ENCODE data around the gene EPHX1.

Gene EPHX1

DNA sequence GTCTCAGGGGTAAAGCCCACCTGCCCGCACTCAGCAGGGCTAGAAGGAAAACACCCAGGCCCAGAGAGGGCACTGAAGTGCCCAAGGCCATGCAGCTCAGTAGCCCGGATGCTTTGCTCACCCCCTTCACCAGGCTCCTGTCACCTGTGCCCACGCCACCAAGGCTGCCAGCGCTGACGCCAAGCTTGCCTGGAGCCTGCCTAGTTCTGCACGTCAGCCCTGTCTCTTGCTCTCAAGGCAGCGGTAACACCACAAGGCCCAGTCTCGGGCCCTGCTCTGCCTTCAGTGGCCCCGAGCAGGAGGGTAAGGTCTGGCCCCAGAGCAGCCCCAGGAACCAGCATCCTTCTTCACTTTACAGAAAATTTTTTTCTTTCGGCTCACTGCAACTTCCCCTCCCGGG, 64.5 kb downstream of the EPHX1 start:
- no peaks in the 10 kb centered on the region for H3K9me3 ChIP-seq (ENCODE audit: control insufficient read depth, low read depth, low read length)
- no peak overlapping the region for H3K9ac ChIP-seq (ENCODE audit: low read length)
- no peaks in the 10 kb centered on the region for H3K27me3 ChIP-seq (ENCODE audit: control insufficient read depth, insufficient read depth, low read length)
- peaks cover 15% of the 10 kb centered on the region for H3K36me3 ChIP-seq (ENCODE audit: control insufficient read depth, low read depth, low read length)
- H3K4me1 ChIP-seq (ENCODE audit: control insufficient read depth, low read depth, low read length): peaks cover 5% of the 10 kb centered on the region
- H3K4me3 ChIP-seq (ENCODE audit: low read length): no peak overlapping the region
- H3K27ac ChIP-seq (ENCODE audit: low read length): no peak overlapping the region

DNA sequence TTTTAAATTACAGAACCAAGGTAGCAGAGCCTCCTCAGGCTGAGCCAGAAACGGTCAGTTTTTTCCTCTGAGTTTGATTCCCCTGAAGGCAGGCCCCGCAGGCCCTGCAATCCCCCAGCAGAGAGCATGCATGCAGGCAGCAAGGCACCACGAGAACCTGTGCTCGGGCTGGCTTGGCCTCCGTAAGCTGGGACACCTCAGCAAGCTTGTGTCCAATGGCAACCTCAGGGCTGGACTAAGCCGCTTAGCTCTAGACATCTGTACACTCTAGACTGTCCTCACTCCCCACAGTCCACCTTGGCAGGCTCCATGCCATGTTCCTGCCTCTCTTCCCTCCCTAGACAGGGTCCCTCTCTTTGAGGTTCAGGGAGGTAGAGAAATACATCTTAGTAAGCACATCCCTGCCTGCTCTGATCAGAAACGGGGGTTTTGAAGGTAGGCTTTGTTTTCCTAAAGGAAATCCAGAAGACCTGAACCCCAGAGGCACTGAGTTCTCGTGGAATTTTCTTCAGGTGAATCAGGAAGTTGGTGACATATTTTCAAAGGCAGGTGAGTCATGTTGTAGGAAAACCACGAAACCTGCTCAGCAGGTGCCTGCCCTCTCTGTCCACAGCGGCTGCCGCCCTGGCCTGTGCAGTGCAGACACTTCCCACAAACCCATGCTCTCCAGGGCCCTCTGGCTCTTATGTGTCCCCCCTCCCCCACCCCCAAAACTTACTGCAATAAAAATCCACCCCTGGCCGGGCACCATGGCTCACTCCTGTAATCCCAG, 65.3 kb downstream of the EPHX1 start:
- Histone ChIP-seq H3K4me3 (ENCODE audit: low read length) (no peak overlapping the region), H3K27me3 (ENCODE audit: control insufficient read depth, insufficient read depth, low read length) (no peaks in the 10 kb centered on the region), H3K9me3 (ENCODE audit: control insufficient read depth, low read depth, low read length) (no peaks in the 10 kb centered on the region), H3K27ac (ENCODE audit: low read length) (no peak overlapping the region), H3K9ac (ENCODE audit: low read length) (no peak overlapping the region), H3K36me3 (ENCODE audit: control insufficient read depth, low read depth, low read length) (peaks cover 15% of the 10 kb centered on the region), H3K4me1 (ENCODE audit: control insufficient read depth, low read depth, low read length) (peaks cover 6% of the 10 kb centered on the region)

GRCh38 chr1:225876900-225877510, 67.1 kb downstream of the EPHX1 start:
- H3K4me1 ChIP-seq (ENCODE audit: control insufficient read depth, low read depth, low read length): peaks cover 16% of the 10 kb centered on the region

GRCh38 chr1:225877580-225877979, 67.7 kb downstream of the EPHX1 start:
- Histone ChIP-seq H3K27me3 (ENCODE audit: control insufficient read depth, insufficient read depth, low read length) (peaks cover 11% of the 10 kb centered on the region), H3K4me3 (ENCODE audit: low read length) (no peak overlapping the region), H3K27ac (ENCODE audit: low read length) (no peak overlapping the region), H3K4me1 (ENCODE audit: control insufficient read depth, low read depth, low read length) (peaks cover 15% of the 10 kb centered on the region), H3K9me3 (ENCODE audit: control insufficient read depth, low read depth, low read length) (no peaks in the 10 kb centered on the region), H3K36me3 (ENCODE audit: control insufficient read depth, low read depth, low read length) (peaks cover 10% of the 10 kb centered on the region), H3K9ac (ENCODE audit: low read length) (no peak overlapping the region)

More at GRCh38 chr1:225876900-225877510, 67.1 kb downstream of the EPHX1 start:
- Histone ChIP-seq H3K9ac (ENCODE audit: low read length) (no peak overlapping the region), H3K4me3 (ENCODE audit: low read length) (no peak overlapping the region), H3K27me3 (ENCODE audit: control insufficient read depth, insufficient read depth, low read length) (peaks cover 10% of the 10 kb centered on the region), H3K27ac (ENCODE audit: low read length) (no peak overlapping the region), H3K9me3 (ENCODE audit: control insufficient read depth, low read depth, low read length) (no peaks in the 10 kb centered on the region), H3K36me3 (ENCODE audit: control insufficient read depth, low read depth, low read length) (peaks cover 10% of the 10 kb centered on the region)

DNA sequence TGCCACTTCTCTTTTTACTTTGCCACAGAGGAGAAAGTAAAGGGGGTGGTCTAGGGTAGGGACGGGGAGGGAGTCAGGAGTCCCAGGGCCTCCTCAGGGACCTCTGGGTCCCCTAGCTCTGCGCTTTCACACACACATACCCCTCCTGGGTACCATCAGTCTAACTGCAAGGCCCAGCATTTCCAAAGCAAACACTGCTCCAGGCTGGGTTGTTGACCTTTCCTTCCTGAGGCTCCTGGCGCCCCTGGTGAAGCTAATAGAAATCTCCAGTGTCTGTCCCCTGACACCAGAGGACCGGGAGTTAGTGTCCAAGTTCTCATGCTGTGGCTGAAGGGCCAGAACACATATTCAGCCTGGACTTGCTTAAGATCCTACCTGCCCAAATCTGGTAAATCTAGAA, 68.4 kb downstream of the EPHX1 start:
- Histone ChIP-seq H3K9me3 (ENCODE audit: control insufficient read depth, low read depth, low read length) (no peaks in the 10 kb centered on the region), H3K4me1 (ENCODE audit: control insufficient read depth, low read depth, low read length) (peaks cover 15% of the 10 kb centered on the region), H3K27me3 (ENCODE audit: control insufficient read depth, insufficient read depth, low read length) (peaks cover 18% of the 10 kb centered on the region), H3K27ac (ENCODE audit: low read length) (no peak overlapping the region), H3K9ac (ENCODE audit: low read length) (no peak overlapping the region), H3K36me3 (ENCODE audit: control insufficient read depth, low read depth, low read length) (peaks cover 6% of the 10 kb centered on the region), H3K4me3 (ENCODE audit: low read length) (no peak overlapping the region)

DNA sequence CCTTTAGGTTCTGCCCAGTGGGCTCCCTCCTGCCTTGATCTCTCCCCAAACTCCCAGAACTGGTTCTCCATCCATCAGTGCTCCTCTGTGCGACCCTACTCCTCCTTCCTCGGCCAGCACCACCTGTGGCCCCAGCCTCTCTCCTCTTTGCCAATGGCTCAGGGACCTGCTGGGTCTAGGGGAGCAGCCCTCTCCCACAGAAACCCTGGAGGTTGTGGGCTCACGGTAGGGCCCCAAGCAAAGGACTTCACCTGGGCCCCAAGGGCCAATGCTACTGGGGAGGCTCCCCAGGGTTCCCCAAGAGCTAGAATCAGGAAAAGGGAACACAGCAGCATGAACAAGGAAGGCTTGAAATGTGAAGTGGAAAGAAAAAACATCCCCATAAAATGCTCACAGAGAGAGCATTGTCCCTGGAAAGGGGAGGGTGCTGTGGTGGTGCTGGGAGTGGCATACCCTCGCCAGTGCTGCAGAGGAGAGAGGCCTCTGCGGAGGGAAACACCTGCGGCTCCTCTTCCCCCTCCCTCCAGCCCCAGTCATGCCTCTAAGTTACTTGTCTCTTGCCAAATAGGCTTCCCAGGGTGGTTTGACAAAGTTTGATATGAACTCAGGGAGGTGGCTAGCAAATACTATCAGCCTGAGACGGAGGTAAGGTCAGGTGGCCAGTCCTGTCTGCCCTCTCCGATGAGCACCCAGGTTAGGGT, 69.7 kb downstream of the EPHX1 start:
- no peak overlapping the region for H3K27ac ChIP-seq (ENCODE audit: low read length)
- no peak overlapping the region for H3K4me3 ChIP-seq (ENCODE audit: low read length)
- H3K36me3 ChIP-seq (ENCODE audit: control insufficient read depth, low read depth, low read length): no peaks in the 10 kb centered on the region
- peaks cover 15% of the 10 kb centered on the region for H3K4me1 ChIP-seq (ENCODE audit: control insufficient read depth, low read depth, low read length)
- H3K27me3 ChIP-seq (ENCODE audit: control insufficient read depth, insufficient read depth, low read length): peaks cover 26% of the 10 kb centered on the region
- no peaks in the 10 kb centered on the region for H3K9me3 ChIP-seq (ENCODE audit: control insufficient read depth, low read depth, low read length)
- H3K9ac ChIP-seq (ENCODE audit: low read length): no peak overlapping the region

GRCh38 chr1:225880222-225880588, 70.3 kb downstream of the EPHX1 start:
- Histone ChIP-seq H3K9ac (ENCODE audit: low read length) (no peak overlapping the region), H3K27ac (ENCODE audit: low read length) (no peak overlapping the region), H3K36me3 (ENCODE audit: control insufficient read depth, low read depth, low read length) (no peaks in the 10 kb centered on the region), H3K27me3 (ENCODE audit: control insufficient read depth, insufficient read depth, low read length) (peaks cover 26% of the 10 kb centered on the region), H3K4me1 (ENCODE audit: control insufficient read depth, low read depth, low read length) (peaks cover 15% of the 10 kb centered on the region), H3K4me3 (ENCODE audit: low read length) (no peak overlapping the region), H3K9me3 (ENCODE audit: control insufficient read depth, low read depth, low read length) (no peaks in the 10 kb centered on the region)

GRCh38 chr1:225880636-225881035, 70.7 kb downstream of the EPHX1 start:
- H3K4me1 ChIP-seq (ENCODE audit: control insufficient read depth, low read depth, low read length): peaks cover 15% of the 10 kb centered on the region
- H3K9ac ChIP-seq (ENCODE audit: low read length): no peak overlapping the region
- no peaks in the 10 kb centered on the region for H3K9me3 ChIP-seq (ENCODE audit: control insufficient read depth, low read depth, low read length)
- no peaks in the 10 kb centered on the region for H3K36me3 ChIP-seq (ENCODE audit: control insufficient read depth, low read depth, low read length)
- no peak overlapping the region for H3K27ac ChIP-seq (ENCODE audit: low read length)
- peak overlapping the region; percentile 87 for H3K4me3 ChIP-seq (ENCODE audit: low read length)
- peaks cover 26% of the 10 kb centered on the region for H3K27me3 ChIP-seq (ENCODE audit: control insufficient read depth, insufficient read depth, low read length)

DNA sequence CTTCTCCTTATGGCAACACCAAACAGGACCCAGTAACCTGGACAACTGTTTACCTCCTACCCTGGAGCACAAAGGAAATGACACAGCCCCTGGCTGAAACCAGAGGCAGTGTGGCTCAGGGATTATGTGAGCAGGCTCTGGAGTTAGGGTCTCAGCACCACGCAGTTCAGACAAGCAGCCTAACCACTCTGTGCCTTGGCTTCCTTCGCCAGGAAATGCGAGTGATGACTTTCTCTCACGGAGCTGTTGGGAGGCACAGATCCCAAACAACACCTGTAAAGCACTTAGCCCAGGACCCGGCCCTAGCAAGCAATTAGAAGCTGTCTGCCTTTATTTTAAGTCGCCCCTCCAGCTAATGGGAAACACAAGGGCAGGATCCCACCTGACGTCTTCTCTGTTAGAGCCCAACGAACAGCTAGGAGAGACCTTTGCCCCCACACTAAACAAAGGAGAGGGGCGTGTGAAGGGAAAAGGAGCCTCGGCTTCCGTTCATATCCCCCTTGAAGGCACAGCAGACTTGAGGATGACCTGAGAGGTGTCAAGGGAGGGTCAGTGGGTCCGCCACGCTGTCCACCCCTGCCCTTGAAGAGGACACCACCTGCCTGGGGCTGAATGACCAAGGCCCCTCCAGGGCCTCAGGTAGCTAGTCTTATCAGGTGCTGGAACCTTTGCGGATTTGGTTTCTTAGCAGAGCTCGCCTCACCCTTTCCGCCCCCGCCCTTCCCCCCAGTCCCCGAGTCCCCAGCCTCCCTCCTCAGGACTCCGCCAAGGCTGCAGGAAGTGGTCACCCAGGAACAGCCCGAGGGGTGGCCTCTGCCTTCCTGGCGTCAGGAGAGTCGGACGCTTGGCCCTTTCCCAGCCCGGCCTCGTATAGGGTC, 71.4 kb downstream of the EPHX1 start:
- H3K27me3 ChIP-seq (ENCODE audit: control insufficient read depth, insufficient read depth, low read length): peaks cover 26% of the 10 kb centered on the region
- peak overlapping the region; percentile 87 for H3K4me3 ChIP-seq (ENCODE audit: low read length)
- no peak overlapping the region for H3K27ac ChIP-seq (ENCODE audit: low read length)
- peaks cover 15% of the 10 kb centered on the region for H3K4me1 ChIP-seq (ENCODE audit: control insufficient read depth, low read depth, low read length)
- peak overlapping the region; percentile 72 for H3K9ac ChIP-seq (ENCODE audit: low read length)
- no peaks in the 10 kb centered on the region for H3K36me3 ChIP-seq (ENCODE audit: control insufficient read depth, low read depth, low read length)
- no peaks in the 10 kb centered on the region for H3K9me3 ChIP-seq (ENCODE audit: control insufficient read depth, low read depth, low read length)

GRCh38 chr1:225881959-225882693, 72.2 kb downstream of the EPHX1 start, which contains the start of gene TMEM63A:
TMEM63A (minus strand) TSS chr1:225882380; CDS start chr1:225877580, 4,800 bp downstream.
- H3K27me3 ChIP-seq (ENCODE audit: control insufficient read depth, insufficient read depth, low read length): peaks cover 31% of the 10 kb centered on the region
- no peak within 1 kb of the TSS for H3K27ac ChIP-seq (ENCODE audit: low read length)
- H3K4me3 ChIP-seq (ENCODE audit: low read length): peak within 1 kb of the TSS; percentile 87
- peaks cover 15% of the 10 kb centered on the region for H3K4me1 ChIP-seq (ENCODE audit: control insufficient read depth, low read depth, low read length)
- H3K9ac ChIP-seq (ENCODE audit: low read length): peak within 1 kb of the TSS; percentile 72
- H3K36me3 ChIP-seq (ENCODE audit: control insufficient read depth, low read depth, low read length): no peaks in the 10 kb centered on the region
- no peaks in the 10 kb centered on the region for H3K9me3 ChIP-seq (ENCODE audit: control insufficient read depth, low read depth, low read length)

Data from iPS-18a (cell line).